ENCODE measurements around the gene XXYLT1.

XXYLT1 gene

GRCh38 chr3:195164573-195165264 is 106.2 kb downstream of the XXYLT1 start:
- DNase-seq: no peak

- DNase-seq: no peak
Measured at GRCh38 chr3:195163719-195164572, 107.0 kb downstream of the XXYLT1 start.

GRCh38 chr3:195162816-195163215 is 108.1 kb downstream of the XXYLT1 start:
- no peak for DNase-seq

DNA sequence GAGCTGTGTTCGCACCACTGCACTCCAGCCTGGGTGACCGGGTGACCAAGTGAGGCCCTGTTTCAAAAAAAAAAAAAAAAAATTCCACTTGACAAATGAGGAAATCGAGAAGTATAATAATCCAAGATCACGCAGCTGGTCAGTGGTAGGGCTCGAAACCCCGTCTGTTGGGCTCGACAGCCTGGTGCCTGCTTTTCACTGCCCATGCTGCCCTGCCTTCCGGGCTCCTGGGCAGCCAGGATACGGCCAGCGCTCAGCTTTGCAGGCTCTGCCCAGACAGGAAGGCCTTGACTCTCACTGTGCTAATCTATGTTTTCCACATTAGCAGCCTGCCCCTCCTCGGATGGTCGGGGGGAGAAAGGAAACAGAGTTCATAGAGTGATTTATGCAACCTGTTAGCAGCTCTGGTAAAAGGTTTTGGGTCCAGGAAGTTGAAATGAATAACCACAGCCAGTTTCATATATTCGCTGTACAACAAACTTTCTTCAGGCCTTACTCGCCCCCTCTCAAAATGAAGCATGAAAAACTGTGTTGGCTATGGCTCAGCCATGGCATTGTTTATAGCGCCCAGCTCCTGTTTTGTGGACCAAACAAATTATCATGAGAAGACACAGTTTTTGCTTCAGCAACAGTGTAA is 108.8 kb downstream of the XXYLT1 start:
- DNase-seq: no peak

- no peak for DNase-seq
Measured at GRCh38 chr3:195160908-195161434, 110.0 kb downstream of the XXYLT1 start.

- DNase-seq: no peak
Measured at GRCh38 chr3:195160257-195160898, 110.6 kb downstream of the XXYLT1 start.

DNA sequence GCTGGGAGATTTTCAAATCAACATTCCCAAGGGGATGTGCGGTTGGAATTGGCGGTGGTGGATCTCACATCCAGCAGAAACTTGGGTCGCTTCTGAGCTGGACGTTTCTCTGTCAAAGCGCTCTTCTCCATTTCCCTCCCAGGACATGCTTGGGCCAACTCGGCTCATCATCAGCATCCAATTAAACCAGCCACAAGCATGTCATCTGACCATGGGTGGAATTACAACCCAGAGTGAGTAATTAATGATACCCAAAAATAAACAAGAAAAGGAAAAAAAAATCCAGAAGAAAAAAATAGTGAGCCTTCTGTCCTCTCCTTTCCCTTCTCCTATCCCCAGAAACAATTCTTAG is 111.2 kb downstream of the XXYLT1 start:
- DNase-seq: no peak

DNA sequence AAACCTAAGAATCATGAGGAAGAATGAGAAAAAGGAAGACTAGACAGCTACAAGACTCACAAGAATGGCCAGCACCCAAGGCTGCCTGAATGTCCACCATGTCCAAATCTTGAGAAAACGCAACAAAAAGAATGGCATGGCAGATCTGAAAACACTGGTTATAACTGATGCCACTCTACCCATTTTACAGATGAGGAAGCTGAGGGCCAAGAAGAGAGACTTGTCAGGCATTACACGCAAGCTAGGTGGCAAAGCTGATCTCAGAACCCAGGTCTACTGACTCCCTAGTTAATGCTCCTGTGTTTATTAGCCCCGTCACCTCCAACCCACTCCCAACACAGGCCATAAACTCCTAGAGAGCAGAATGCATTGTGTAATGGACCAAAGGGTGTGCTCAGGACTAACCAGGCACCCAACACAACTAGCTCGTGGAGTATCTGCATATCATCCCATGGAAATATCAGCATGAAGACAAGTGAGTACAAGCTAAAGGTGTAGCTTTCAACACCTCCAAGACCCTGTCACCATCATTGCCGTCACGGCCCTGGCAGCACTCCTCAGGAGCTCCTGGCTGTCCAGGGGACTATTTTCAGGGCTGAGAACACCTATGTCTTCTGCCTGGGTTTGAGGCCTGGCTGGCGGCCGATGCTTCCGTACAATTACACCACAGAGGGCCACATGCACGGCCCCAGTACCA is 111.7 kb downstream of the XXYLT1 start:
- no peak for DNase-seq

GRCh38 chr3:195156286-195156890 is 114.6 kb downstream of the XXYLT1 start:
- no peak for DNase-seq

- no peak for DNase-seq
Measured at GRCh38 chr3:195155570-195156241, 115.3 kb downstream of the XXYLT1 start.

DNA sequence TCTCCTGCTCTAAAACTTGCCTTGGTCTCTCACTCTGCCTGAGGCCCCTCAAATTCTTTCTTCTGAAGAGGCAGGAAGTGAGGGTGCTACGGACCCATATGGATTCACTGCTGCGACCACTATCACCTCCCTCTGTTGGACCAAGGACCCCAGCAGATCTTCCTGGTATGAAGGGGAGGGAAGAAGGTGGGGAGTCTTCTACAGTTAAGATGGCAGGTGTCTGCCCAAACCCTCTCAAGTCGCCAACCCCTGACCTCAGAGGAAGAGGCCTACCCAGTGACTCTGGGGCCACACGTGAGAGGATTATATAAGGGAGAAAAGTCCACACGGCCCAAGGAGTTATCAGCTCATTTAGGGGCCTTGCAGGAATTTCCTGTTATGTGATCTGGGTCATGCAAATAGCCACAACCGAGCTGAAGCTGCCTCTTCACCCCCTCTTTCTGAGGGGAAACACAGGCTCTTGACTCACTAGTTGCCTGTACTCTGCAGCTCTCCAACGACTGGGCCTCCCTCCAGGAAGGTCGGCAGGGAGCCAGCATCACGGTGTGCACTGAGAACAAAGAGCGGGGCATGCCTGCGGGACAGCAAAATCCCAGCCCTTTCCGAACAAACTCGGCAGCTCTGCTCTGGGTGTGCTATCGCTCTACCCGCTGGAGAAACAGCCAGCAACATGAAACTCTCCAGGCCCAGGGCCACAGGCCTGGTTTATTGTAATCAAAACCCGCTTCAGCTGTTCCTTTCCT is 116.0 kb downstream of the XXYLT1 start:
- no peak for DNase-seq

- DNase-seq: no peak
Measured at GRCh38 chr3:195154111-195154791, 116.7 kb downstream of the XXYLT1 start.

GRCh38 chr3:195153653-195154052 is 117.3 kb downstream of the XXYLT1 start:
- no peak for DNase-seq

- no peak for DNase-seq
Measured at GRCh38 chr3:195153130-195153529, 117.8 kb downstream of the XXYLT1 start.

- DNase-seq: no peak
Measured at GRCh38 chr3:195151866-195152541, 119.0 kb downstream of the XXYLT1 start.

GRCh38 chr3:195151402-195151801 is 119.6 kb downstream of the XXYLT1 start:
- no peak for DNase-seq

DNA sequence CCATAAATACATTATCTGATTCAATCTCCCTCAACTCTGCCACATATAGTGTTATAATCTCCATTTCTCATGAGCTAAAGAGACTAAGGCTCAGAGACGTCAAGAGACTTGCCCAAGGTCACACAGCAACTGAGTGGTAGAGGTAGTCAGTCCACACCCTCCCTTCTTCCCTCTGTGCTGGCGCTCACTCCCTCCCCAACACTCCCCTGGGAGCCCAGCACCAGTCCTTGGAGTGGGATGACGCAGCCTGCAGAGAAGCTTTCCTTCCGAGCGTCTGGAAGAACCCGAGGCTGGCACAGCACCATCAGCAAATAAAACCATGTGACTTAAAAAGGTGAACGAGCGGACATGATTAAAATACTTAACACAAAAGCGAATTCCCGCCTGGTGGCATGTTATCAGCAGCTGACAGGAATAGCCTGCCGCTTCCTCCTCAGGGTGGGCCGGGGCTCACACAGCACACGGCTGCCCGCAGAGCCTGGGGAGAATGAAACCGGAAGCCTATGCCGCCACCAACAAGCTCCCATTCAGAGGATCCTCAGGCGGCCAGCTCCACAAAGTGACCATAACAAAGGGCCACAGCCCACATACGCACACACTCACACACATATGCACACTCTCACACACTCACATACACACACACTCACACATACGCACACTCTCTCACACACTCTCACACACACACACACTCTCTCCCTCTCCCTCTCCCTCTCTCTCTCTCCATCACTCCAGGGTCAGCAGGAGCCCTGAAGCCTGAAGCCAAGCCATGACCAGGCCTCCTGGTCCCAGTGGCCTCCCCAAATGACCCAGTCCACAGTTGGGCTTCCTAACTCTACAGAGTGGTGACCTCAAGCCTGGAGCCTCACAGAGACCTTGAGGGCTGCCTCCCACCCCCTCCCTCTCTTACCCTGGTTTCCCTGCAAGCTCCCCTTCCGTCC is 120.5 kb downstream of the XXYLT1 start:
- DNase-seq: no peak

DNA sequence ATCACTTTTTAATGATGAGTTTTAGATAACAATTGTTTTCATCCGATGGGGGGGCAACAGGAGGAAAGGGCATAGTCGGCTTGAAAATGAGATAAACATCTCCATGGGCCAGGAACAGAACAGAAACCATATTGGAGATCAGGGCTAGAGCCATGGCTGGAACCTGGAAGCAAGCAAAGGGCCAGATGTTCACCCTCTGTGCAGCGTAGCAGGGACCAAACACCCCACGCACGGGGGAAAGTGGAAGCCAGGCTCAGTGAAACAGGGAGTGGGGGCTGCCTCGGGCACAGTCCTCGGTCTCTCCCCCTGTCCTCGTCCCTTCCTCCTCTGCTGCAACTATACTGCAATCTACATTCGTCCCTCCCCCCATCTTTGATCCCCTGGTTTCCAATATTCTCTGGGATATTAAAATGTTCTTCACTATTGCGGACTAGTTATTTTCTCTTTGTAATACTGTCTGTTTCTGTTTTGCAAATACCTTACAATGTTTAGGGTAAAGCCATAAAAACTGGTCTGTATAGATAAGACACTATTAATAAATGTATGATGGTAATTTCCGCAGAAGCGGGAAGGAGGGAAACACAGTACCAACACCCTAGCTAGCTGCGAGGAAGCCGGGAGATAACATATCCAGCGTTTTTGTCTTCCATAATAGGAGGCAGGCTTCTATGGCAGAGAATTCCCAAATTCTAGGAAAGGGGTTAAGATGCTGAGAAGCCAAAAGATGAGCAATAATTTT is 121.5 kb downstream of the XXYLT1 start:
- no peak for DNase-seq
